SK-N-SH (cell line): ENCODE results near the gene DISP2. TPM values are rescaled to one million over a fixed set of nuclear protein-coding genes. Genes with fewer than 3 reads are reported as not detected.

Experiments used
- CHD2 ChIP-seq: fragments of 150-350 bp; IDR thresholded peaks from 2 replicates; pipeline ENCODE4 v1.6.1; 2018; ENCODE audit warnings: low read length; ENCODE audit not compliant: partially characterized antibody
- ELF1 ChIP-seq: IDR thresholded peaks from 2 replicates; pipeline ENCODE4 v1.4.0; 2012
- EP300 ChIP-seq, 2 experiments: IDR thresholded peaks; 2 replicates each; pipeline versions ENCODE4 v1.4.0 to v1.6.1; 2012; ENCODE audit warnings: borderline replicate concordance in 1 of 2, low read depth in 1 of 2, low read length in 1 of 2
- EZH2phosphoT487 ChIP-seq: fragments of 200-600 bp; sonication (generic); IDR thresholded peaks from 2 replicates; pipeline ENCODE4 v1.6.1; 2017; ENCODE audit warnings: low read depth, mixed run types, mild to moderate bottlenecking, antibody characterized with exemption, moderate library complexity, borderline replicate concordance
- FOSL2 ChIP-seq: IDR thresholded peaks from 2 replicates; pipeline ENCODE4 v1.4.0; 2012; ENCODE audit warnings: low read depth, mild to moderate bottlenecking, moderate library complexity, borderline replicate concordance
- FOXJ3 ChIP-seq: sonication (generic); formaldehyde crosslinking; IDR thresholded peaks from 2 replicates; pipeline ENCODE4 v1.5.1; 2020; ENCODE audit warnings: mild to moderate bottlenecking, missing genetic modification reagents
- FOXM1 ChIP-seq: IDR thresholded peaks from 2 replicates; pipeline ENCODE4 v1.4.0; 2012; ENCODE audit warnings: low read depth, mild to moderate bottlenecking
- GABPA ChIP-seq: IDR thresholded peaks from 2 replicates; pipeline ENCODE4 v1.4.0; 2012; ENCODE audit warnings: low read depth, mild to moderate bottlenecking
- GATA2 ChIP-seq: sonication (generic); formaldehyde crosslinking; IDR thresholded peaks from 2 replicates; pipeline ENCODE4 v1.5.0; 2020; ENCODE audit warnings: mild to moderate bottlenecking, missing genetic modification reagents
- JUND ChIP-seq: IDR thresholded peaks from 2 replicates; pipeline ENCODE4 v1.4.0; 2012
- MXI1 ChIP-seq: IDR thresholded peaks from 2 replicates; pipeline ENCODE4 v1.6.1; 2012; ENCODE audit warnings: mild to moderate bottlenecking, low read depth, low read length, improper control_type of control experiment
- NFIC ChIP-seq: IDR thresholded peaks from 2 replicates; pipeline ENCODE4 v1.4.0; 2012; ENCODE audit warnings: borderline replicate concordance
- NRF1 ChIP-seq: IDR thresholded peaks from 2 replicates; pipeline ENCODE4 v1.6.1; 2012; ENCODE audit warnings: low read depth, mild to moderate bottlenecking, low read length
- POLR2AphosphoS5 ChIP-seq: IDR thresholded peaks from 2 replicates; pipeline ENCODE4 v1.6.1; 2012; ENCODE audit warnings: low read depth, low read length
- RAD21 ChIP-seq: IDR thresholded peaks from 2 replicates; pipeline ENCODE4 v1.6.1; 2012; ENCODE audit warnings: mild to moderate bottlenecking, low read length
- RXRA ChIP-seq: IDR thresholded peaks from 2 replicates; pipeline ENCODE4 v1.4.0; 2012; ENCODE audit warnings: low read depth, mild to moderate bottlenecking, borderline replicate concordance
- SIN3A ChIP-seq: IDR thresholded peaks from 2 replicates; pipeline ENCODE4 v1.6.1; 2012; ENCODE audit warnings: low read depth, mild to moderate bottlenecking, low read length, moderate library complexity, borderline replicate concordance
- SMC3 ChIP-seq: IDR thresholded peaks from 2 replicates; pipeline ENCODE4 v1.6.1; 2012; ENCODE audit warnings: low read depth, low read length, improper control_type of control experiment
- TCF12 ChIP-seq: IDR thresholded peaks from 2 replicates; pipeline ENCODE4 v1.4.0; 2012
- TEAD4 ChIP-seq: IDR thresholded peaks from 2 replicates; pipeline ENCODE4 v1.4.0; 2012; ENCODE audit warnings: mild to moderate bottlenecking, borderline replicate concordance; ENCODE audit not compliant: insufficient read depth
- YY1 ChIP-seq: IDR thresholded peaks from 2 replicates; pipeline ENCODE4 v1.4.0; 2012; ENCODE audit warnings: low read depth, mild to moderate bottlenecking
- polyA plus RNA-seq, 3 experiments: library from polyadenylated mRNA; depleted of rRNA; stranded (reverse); fragments of >200 nt; gene quantifications; 2 replicates each; pipeline ENCODE4 v1.2.3, GENCODE V29; 2012
- TF ChIP-seq, protein P1 (sequence below): IDR thresholded peaks from 2 replicates; pipeline ENCODE4; 2012
- TF ChIP-seq, protein P2 (sequence below): fragments of 150-350 bp; IDR thresholded peaks from 2 replicates; pipeline ENCODE4 v1.6.1; 2016; ENCODE audit warnings: mild to moderate bottlenecking, low read depth, low read length
- TF ChIP-seq, protein P3 (sequence below): IDR thresholded peaks from 2 replicates; pipeline ENCODE4 v1.4.0; 2012; ENCODE audit warnings: low read depth
- TF ChIP-seq, protein P4 (sequence below): IDR thresholded peaks from 2 replicates; pipeline ENCODE4 v1.4.0; 2012; ENCODE audit warnings: low read depth, borderline replicate concordance
- TF ChIP-seq, protein P5 (sequence below): fragments of 150-350 bp; IDR thresholded peaks from 2 replicates; pipeline ENCODE4 v1.6.1; 2017; ENCODE audit warnings: antibody characterized with exemption, low read length, low read depth, borderline replicate concordance

The DISP2 gene
- polyA plus RNA-seq, 1 of the 3 experiments (the other 2 are of a cell fraction): 0.12 TPM

DNA sequence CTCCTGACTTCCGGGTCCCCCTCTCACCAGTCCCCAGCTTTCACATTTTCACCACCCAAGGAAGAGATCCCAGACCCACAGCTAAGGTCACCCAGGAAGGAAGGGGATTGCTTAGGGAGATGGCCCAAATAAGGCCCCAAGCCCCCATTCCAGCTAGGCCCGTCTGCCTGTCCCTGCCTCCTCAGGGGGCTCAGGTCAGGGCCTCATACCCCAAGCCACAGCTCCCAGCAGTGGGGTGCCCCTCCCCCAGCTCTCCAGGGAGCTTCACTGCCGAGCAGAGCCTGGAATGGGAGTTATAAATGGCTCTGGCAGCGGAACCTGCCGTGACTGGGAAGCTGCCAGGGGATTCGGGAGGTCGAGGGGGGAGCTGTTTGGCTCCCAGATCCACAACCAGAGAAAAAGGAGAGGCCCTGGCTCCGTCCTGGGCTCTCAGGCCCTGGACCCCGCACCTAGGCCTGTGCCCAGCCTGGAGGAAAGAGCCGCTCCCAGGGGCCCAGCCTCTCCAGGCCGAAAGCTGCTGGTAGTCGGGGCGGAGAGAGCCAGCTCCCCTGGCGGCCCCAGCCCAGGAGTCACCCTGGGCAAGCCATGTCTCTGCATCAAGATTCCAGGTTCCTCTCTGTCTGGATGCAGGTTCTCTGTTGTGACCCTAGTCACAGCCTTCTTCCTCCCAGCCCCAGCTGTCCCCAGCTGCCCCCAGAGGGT lies 17.8 kb upstream of the DISP2 start (continued):
- TF ChIP-seq GATA2 (CRISPR knock-in tag): no peak
- TF ChIP-seq FOXM1: no peak
- no peak for TF ChIP-seq POLR2AphosphoS5
- TF ChIP-seq FOSL2: no peak
- no peak for TF ChIP-seq FOXJ3 (CRISPR knock-in tag)
- no peak for TF ChIP-seq SMC3
- no peak for TF ChIP-seq JUND
- TF ChIP-seq RXRA: no peak
- TF ChIP-seq, protein P1, sequence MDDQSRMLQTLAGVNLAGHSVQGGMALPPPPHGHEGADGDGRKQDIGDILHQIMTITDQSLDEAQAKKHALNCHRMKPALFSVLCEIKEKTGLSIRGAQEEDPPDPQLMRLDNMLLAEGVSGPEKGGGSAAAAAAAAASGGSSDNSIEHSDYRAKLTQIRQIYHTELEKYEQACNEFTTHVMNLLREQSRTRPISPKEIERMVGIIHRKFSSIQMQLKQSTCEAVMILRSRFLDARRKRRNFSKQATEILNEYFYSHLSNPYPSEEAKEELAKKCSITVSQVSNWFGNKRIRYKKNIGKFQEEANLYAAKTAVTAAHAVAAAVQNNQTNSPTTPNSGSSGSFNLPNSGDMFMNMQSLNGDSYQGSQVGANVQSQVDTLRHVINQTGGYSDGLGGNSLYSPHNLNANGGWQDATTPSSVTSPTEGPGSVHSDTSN: peak; percentile 33; the same call in 1 of the 2 replicates
- TF ChIP-seq, protein P2, sequence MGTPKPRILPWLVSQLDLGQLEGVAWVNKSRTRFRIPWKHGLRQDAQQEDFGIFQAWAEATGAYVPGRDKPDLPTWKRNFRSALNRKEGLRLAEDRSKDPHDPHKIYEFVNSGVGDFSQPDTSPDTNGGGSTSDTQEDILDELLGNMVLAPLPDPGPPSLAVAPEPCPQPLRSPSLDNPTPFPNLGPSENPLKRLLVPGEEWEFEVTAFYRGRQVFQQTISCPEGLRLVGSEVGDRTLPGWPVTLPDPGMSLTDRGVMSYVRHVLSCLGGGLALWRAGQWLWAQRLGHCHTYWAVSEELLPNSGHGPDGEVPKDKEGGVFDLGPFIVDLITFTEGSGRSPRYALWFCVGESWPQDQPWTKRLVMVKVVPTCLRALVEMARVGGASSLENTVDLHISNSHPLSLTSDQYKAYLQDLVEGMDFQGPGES: no peak
- no peak for TF ChIP-seq EZH2phosphoT487
- TF ChIP-seq YY1: 0 out of 2 replicates have a peak, but pooled peaks have one; percentile 48
- TF ChIP-seq EP300 (IDR thresholded peaks at IDR 0.05; ENCODE audit: borderline replicate concordance in 1 of 2, low read depth in 1 of 2, low read length in 1 of 2): no peak
- TF ChIP-seq RAD21: no peak
- no peak for TF ChIP-seq SIN3A
- TF ChIP-seq, protein P3, sequence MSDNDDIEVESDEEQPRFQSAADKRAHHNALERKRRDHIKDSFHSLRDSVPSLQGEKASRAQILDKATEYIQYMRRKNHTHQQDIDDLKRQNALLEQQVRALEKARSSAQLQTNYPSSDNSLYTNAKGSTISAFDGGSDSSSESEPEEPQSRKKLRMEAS: no peak; the same call in 1 of the 2 replicates
- no peak for TF ChIP-seq ELF1
- TF ChIP-seq MXI1: no peak
- peak; percentile 88 for TF ChIP-seq CHD2
- TF ChIP-seq GABPA: no peak
- TF ChIP-seq, protein P4, sequence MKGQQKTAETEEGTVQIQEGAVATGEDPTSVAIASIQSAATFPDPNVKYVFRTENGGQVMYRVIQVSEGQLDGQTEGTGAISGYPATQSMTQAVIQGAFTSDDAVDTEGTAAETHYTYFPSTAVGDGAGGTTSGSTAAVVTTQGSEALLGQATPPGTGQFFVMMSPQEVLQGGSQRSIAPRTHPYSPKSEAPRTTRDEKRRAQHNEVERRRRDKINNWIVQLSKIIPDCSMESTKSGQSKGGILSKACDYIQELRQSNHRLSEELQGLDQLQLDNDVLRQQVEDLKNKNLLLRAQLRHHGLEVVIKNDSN: no peak
- no peak for TF ChIP-seq NRF1
- TF ChIP-seq TEAD4: no peak
- TF ChIP-seq NFIC: peak; percentile 52
- TF ChIP-seq TCF12: peak; percentile 35; the same call in 1 of the 2 replicates
- TF ChIP-seq, protein P5, sequence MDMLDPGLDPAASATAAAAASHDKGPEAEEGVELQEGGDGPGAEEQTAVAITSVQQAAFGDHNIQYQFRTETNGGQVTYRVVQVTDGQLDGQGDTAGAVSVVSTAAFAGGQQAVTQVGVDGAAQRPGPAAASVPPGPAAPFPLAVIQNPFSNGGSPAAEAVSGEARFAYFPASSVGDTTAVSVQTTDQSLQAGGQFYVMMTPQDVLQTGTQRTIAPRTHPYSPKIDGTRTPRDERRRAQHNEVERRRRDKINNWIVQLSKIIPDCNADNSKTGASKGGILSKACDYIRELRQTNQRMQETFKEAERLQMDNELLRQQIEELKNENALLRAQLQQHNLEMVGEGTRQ: no peak
